HG03354 (cell line): Measurements from ENCODE around the gene ZNF385B.

Experiments
- ATAC-seq: cut with Tn5 transposase; IDR thresholded peaks from one replicate; pipeline ENCODE4 v1.9.1; 2021; ENCODE audit warnings: mild to moderate bottlenecking; ENCODE audit not compliant: unreplicated experiment, poor library complexity, severe bottlenecking

Gene ZNF385B

DNA sequence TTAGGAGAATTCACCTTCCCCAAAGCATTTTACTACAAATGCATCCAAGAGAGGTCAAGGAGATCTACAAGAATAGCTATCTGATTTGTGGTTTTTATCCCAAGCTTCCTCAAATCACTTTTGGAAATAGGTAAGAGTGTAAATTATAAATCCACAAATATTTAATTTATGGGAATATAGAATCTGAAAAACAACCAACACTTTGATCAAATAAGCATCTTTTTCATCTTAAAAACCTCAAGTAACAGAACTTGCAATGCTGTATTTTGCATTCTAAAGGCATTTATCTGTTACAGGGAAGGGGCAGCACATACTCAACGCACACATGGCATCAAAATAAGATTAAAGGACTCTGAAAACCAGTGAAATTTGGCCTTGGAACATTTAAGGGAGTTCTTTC is 1.9 kb downstream of the ZNF385B start:
- ATAC-seq, result no peak

DNA sequence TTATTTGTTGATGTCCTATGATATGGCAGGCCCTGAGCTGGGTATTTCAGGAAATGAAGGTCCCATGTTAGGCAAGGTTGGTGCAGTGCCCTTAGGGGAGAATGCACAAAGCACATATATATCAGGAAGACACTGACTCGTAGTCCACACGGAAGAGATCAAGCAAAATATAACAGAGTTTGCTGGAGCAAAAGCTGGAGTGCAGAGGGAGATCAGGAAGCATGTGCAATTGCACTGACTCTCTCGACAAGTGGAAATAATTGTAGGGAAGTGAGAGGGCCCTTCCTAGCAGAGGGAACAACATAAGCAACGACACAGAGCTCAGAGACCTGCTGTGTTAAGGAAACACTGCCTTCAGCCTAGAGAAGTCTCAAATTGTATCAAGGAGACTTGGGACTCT is 4.2 kb downstream of the ZNF385B start:
- no peak for ATAC-seq

DNA sequence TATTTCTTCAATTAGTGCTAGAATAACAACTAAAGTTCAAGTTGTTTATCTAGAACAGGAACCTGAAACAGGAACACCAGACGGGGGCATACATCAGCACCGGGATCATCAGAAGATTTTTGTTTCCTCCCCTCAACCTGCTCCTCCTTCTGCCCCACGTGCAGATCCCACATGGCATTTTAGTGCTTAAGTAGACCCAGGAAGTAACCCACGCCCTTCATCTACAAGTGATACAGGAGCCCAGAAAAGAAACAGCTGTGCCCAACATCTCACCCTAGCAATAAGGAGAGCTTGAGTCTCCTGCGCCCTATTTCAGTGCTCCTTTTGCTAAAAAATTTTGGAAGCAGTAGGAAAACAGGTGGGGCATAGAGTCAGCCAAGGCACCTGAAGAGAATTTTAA is 5.2 kb downstream of the ZNF385B start:
- no peak for ATAC-seq

DNA sequence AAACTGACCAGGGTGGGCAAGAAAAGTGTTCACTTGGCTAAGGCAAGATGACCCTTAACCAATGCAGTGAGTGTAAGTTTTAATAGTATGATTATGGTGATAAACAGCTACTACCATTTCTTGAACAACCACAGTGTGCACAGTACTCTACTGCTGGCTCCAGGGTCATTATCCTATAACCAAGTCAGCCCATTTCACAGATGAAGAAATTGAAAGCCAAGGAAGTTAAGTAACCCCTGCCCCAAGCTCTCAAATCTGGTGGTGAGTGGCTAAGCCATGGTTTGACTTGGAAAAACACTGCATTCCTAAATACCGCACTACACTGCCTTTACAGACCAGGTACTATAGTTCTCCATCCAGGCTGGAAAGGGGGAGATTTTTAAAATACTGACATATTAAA is 5.7 kb downstream of the ZNF385B start:
- ATAC-seq, result no peak

DNA sequence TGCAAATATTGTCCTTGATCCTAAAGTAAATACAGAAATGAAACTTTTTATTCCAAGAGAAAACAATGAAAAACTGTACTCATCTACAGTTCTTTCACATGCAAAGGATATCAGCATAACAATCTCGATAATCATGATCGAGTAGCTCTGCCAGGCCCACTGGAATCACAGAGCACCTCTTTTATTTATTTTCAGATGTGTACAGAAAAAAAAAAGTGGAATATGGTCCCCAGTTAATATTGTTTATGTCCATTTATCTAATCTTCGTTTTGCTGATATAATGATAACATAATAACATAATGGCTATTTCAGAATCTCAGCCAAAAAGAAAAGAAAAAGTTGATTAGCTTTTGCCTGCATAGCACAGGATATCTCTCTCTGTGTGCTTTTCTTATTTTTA is 6.5 kb downstream of the ZNF385B start:
- ATAC-seq, result no peak

DNA sequence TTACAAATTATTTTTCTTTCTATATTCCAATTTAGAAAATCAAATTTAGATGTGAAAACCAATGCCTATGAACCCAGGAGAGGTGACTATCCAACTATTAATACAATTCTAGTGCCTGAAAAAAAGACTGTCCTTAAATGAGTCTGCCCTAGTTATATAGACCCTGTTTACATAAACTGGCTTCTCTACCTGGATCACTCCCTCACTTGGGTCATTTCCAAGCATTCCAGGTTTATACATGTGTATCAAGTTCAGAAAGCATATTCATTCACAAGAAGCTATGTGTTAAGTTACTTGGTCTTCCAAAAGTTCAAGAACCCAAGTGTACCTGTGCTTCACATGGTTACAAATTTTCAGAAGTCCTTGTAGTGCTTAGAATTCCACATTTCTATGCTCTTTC is 8.3 kb downstream of the ZNF385B start:
- ATAC-seq, result no peak

DNA sequence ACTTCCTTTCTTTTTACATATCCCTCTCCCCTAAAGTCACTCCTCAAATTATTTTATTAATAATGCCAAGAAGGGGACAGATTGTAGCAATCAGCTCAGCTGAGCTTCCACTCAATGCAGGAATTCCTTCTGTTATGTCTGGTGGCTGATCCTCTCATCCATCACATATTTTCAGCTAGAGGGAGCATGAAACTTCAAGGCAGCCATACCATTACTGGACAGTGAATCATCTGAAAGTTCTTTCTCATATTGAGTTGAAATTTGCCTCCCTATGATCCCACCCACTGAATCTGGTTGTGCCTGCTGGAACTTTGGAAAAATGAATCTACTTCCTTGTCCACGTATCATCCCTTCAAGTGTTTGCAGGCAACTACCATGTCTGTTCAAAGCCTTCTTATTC is 11.2 kb downstream of the ZNF385B start:
- ATAC-seq, result no peak

DNA sequence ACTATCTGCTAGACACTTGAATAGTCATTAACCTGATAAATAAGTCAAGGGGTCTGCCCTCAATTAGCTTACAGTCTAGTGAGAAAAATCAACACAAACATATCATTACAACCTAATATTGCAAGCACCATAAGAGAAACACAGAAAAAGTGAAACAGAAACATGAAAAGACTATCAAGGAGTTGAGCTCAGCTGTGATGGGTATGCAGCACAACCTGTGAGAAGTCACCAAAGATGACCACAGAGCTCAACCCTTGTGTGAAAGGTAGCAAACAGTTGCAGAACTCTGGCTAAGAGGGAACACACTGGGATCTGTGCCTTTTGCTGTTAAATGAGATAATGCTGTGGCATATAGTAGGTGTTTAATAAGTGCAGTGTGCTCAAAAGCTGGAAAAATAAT is 11.7 kb downstream of the ZNF385B start:
- ATAC-seq, result no peak

DNA sequence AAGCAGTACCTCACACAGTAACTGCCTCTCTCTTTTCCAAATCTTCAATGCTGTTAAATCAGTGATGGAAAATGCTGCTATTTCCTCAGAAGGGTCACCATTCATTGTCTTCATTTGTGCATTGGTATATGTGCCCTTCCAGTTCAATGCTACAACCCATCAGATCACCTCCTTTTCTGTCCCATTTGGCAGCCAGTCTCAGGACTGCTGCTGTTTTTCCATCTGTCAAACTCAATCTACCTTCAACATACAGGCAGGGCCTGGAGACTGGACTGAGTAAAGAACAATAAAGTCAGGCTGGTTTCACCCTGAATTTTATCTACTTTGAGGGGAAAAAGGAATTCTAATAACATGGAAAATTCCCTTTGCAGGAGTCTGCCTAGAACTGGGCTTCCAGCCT is 17.9 kb downstream of the ZNF385B start:
- ATAC-seq, result no peak

DNA sequence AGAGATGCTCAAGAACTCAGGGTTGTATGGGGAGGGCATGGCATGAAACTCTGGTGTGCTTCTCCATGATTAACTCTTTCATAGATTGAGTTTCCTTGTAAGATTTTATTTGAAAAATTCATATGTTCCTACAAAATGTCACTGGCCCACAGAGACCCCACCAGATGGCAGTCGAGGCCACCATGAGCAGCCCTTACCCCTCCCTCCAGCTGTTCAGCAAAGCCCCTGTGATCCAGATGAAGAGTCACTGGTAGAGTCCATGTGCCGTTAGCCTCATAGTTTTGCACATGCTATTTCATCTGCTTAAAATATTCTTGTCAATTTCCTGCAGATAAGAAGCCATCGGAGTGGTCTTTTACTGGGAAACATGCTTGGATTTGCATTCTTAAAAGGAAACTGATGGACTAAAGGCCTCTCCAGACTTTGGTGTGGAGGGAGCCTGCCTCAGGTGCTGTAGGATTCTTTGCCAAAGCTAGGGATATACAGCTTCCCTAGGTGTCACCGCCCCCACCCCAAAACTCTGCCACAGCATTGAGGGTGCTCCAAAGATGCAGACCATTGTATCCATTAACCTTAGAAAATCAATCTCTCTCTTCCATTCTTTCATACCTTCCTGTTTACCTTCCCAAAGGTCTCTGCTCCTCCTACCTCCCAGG is 18.8 kb downstream of the ZNF385B start:
- peak; percentile 72 for ATAC-seq

DNA sequence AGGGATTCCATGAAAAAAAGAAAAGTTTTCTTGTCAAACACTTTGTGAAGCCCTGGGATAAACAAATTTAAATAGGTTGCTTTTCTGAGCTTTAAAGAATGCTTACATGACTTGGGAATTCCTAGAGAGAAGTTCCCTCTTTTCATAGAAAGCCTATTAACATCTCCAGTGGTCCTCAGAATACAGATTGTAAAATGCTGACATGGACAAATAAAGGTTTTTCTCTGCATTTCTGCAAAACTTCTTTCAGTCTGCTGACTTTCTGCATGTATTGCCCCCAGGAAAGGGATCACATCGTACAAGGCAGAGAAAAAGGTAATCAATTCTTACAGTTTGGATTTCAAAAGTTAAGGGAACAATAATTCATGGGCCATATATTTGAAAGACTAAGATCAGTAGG is 20.6 kb downstream of the ZNF385B start:
- no peak for ATAC-seq

DNA sequence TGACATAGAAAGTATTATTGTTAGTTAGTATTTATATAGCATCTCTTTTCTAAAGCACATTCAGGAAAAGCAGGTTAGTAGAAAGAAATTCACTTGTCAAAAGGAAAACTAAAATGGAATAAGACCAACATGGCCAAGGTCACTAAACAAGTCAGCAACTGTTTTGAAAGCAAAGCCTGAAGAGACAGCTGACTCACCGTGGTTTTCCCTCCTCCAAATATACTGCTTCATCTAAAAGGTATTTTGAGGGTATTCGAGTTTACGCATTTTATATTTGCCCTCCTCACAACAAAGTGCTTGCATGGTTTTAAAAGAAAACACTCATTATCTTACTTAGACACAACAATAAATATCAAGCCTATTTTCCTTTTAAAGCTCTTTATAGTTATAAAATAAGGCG is 24.0 kb downstream of the ZNF385B start:
- no peak for ATAC-seq

DNA sequence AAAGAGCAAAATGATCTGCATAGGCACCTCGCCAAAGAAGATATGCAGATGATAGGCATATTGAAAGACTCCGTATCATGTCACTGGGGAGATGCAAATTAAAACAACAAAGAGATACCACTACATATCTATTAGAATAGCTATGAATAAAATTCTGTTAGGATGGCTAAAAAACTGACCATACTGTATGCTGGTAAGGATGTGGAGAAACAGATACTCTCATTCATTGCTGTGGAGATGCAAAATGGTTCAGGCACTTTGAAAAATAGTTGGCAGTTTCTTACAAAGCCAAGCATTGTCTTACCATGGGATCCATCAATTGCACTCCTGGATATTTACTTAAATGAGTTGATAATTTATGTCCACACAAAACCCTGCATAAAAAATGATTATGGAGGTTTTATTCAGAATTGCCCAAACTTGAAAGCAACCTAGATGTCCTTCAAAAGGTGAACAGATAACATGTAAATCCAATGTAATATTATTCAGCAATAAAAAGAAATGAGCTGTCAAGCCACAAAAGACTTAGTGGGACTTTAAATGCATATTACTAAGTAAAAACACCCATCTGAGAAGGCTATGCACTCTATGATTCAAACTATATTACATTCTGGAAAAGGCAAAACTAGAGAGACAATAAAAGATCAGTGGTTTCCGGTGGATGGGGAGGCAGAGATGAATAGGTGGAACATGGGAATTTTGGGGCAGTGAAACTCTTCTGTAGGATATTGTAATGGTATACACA is 31.2 kb downstream of the ZNF385B start:
- ATAC-seq, result no peak

DNA sequence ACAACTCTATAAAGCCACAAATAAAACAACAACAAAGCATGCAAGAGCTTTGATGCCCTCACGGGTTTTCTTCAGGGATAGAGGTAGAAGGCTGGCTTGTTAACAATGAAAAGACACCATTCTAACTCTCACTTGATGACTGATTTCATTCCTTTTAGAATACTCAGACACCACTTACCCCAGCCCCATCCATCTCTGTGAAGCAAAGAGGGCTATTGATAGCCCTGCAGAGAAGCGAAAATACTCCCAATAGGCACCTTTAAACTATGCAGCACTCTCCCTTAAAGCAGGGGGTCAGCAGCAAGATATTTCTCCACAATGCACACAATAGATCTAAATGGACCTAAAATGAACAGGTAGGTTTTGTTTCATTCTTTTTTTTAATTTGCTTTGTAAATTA is 35.1 kb downstream of the ZNF385B start:
- ATAC-seq, result no peak

DNA sequence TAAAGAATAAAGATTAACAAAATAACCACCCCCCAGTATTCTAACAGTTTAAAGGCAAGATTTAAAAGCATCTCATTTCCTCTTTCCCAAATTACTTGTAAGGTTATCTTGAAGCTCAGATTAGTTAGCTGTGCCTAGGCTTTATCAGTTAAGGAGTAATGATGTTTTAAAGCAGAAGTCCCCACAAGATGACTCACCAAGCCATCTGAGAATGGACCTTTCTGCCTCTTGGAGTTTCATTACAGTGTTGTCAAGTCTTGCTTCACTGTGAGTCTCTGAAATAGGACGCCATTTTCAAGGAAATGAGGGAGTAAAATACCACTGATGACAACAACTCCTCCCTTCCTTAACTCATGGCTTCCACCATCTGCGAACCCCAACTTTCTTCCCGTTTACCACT is 35.9 kb downstream of the ZNF385B start:
- peak; percentile 63 for ATAC-seq

DNA sequence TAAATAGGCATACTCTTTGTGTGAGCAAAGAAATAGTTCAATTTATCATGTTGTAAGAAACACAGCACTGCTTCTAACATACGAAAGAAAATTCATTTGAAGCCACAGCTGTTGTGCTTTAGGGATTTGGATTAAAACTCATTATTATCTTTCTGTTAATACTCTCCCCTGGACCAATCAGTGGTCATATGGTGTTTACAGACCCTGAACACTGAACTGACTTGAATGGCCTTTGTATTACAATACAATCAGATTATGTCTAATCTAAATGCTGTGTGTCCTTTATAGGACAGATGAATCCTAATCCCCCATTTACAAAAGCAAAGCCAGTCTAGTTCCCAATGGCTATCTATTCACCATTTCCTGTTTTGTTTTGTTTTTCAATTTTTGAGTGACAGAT is 36.5 kb downstream of the ZNF385B start:
- no peak for ATAC-seq

DNA sequence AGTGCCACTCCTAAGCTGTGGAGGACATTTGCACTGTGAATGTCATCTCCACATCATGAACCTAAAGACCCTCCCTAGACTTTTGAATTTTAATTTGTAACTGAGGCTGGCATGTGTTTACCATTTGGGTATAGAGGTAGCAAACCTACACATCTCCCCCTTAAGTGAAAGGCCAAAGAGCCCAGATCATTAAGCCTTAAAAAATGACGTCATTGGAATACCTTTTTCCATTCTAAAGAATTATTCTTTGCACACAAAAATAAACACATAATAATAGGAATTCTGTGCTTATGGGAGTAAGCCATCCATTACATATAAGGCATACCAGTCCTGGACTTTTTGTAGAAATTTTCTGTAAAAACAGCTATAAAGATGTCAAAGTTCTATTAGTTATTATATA is 38.9 kb downstream of the ZNF385B start:
- no peak for ATAC-seq

DNA sequence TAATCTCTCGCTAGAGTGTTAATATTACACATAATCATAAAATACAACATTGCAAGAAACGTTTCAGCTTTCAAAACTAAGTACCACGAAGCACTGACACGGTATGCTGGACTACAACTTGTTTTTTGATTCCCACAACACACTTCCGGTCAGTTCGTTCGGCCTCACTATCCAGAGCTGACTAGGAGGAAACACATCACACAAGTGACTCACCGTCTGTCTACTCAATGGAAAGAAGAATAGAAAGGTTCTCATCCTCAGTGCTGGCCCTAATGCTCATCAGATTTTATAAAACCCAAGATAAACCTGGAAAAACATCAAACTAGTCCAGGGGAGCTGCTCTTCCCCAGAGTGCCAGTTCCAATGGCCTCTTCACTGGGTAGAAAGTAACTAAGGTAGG is 42.9 kb downstream of the ZNF385B start:
- no peak for ATAC-seq

DNA sequence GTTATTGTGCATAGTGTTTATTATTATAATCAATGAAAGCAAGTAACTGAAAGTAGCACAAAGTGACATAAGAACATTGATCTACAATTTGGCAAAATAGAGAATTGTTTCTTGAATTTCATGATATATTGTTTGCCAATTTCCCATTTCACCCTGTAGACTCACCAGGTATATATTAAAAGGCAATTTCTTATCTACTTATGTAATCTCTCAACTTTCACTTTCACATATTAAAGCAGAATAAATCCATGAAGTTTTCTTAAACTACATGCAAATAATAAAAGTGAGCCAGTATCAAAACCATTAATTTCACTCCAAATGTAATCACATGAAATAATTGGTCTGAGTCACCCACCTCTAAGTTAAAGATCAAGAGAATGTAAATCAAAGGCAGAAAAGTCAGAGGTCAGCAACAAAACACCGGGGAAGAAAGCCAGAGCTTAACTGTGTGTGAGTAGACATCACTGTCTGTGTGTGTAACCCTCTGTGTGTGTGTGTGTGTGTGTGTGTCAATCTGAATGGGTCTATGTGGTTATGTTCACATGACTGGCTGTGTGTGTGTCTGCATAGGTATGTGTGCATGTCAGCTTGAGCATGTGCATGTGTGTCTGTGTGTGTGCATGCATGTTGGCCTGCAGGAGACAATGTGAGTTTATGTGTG is 44.1 kb downstream of the ZNF385B start:
- no peak for ATAC-seq

DNA sequence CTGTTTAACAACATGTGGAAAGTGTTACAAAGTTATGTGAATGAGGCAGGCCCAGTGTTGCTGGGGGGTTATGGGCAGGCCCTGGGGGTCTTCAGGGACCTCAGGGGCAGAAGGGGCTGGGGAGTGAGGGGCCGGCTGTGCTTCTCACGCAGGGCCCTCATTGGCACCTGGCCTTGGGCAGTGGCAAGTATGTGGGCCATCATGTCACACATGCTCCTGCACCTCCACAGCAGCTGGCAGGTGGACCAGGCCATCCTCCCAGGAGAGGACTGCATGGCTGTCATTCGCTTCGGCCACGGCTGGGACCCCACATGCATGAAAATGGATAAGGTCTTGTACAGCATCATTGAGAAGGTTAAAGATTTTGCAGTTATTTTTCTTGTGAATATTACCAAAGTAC is 47.4 kb downstream of the ZNF385B start:
- ATAC-seq, result no peak

DNA sequence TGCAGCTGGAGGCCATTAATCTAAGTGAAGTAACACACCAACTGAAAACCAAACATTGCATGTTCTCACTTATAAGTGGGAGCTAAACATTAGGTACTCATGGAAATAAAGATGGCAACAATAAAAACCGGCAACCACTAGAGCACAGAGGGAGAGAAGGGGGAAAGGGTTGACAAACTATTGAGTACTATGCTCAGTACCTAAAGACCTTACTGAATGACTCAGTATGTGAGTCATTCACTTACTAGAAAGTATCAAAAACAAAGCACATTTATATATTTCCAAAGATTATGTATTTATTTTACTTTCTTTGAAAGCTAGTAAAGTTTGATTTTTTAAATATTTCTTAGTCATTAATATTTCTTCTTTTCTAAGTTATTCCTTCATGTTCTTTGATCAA is 48.9 kb downstream of the ZNF385B start:
- ATAC-seq, result no peak
